GM19463 (cell line): ENCODE measurements around the gene PEBP1.
A peak's percentile ranks its signal among the peaks of the same experiment; 100 is the strongest.

Source experiments
- ATAC-seq: cut with Tn5 transposase; IDR thresholded peaks from one replicate; pipeline ENCODE4 v1.9.1; 2021; ENCODE audit warnings: mild to moderate bottlenecking, moderate library complexity; ENCODE audit not compliant: unreplicated experiment

The PEBP1 gene

DNA sequence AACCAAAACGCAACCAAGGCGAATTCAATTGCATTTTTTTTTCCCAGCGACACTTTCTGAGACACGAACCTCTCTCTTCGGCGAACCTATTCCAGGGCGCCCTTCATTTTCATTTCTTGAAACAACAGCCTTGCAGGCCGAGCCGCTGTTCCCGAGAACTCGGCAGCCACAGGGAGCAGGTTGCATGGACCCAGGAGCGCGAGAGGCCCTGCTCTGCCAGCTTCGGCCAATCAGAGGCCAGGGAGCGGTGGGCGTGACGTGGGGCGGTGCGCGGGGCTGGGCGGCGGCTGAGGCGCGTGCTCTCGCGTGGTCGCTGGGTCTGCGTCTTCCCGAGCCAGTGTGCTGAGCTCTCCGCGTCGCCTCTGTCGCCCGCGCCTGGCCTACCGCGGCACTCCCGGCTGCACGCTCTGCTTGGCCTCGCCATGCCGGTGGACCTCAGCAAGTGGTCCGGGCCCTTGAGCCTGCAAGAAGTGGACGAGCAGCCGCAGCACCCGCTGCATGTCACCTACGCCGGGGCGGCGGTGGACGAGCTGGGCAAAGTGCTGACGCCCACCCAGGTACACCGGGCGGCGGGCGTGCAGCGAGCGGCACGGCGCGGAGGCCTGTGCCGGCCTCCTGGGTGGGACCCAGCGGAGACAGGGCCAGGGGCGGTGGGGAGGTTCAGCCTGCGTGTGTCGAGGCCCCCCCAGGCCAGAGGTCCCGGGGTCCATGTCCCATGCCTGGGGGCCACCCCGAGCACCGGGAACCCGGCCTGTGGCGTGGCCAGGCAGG, at the start of gene PEBP1:
PEBP1 (plus strand) TSS at position 337 of the 771 bp plus-strand sequence; CDS start at position 423, 86 bp downstream.
- peak; percentile 97 for ATAC-seq

DNA sequence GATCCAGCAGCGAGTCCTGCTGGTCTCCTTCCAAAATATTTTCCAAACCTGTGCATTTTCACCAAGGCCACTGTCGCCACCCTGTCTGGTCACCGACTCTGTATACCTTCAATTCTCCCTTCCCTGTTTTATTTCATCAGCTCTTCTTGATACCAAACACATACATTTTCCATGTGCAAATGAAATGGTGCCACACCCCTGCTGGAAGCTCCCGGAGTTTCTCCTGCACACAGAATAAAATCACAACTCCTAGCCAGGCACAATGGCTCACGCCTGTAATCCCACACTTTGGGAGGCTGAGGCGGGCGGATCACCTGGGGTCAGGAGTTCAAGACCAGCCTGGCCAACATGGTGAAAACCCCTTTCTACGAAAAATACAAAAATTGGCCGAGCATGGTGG, 46.1 kb upstream of the PEBP1 start:
- ATAC-seq = no peak

DNA sequence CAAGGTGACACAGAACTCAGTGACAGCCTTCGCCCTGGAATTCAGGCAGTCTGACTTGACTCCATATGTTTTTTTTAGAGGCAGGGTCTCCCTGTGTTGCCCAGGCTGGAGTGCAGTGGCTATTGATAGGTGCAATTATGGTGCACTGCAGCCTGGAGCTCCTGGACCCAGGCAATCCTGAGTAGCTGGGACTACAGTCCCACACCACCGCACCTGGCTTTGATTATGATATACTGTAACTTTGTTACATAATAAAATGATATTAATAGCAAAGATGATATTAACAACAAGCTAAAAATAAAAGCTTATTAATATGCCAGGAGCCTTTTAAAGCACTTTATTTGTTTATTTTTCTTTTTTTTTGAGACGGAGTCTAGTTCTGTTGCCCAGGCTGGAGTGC, 41.9 kb upstream of the PEBP1 start:
- no peak for ATAC-seq

DNA sequence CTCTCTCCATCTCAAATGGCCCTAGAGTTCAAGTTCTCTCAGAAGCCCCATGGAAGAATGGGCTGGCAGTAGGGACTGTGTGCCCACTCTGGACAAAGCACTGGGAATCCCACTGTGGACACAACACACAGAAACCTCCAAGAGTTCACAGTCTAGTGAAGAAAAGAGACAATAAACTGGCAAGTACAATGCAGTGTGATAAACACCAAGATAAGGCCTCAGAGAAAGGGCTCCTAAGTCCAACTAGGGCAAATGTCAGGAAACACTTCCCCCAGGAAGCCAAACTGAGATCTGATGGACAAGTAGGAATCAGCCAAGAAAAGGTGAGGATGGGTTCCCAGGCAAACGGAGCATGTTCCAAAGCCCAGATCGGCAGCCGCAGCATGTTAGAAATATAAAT, 37.5 kb upstream of the PEBP1 start:
- ATAC-seq = no peak

DNA sequence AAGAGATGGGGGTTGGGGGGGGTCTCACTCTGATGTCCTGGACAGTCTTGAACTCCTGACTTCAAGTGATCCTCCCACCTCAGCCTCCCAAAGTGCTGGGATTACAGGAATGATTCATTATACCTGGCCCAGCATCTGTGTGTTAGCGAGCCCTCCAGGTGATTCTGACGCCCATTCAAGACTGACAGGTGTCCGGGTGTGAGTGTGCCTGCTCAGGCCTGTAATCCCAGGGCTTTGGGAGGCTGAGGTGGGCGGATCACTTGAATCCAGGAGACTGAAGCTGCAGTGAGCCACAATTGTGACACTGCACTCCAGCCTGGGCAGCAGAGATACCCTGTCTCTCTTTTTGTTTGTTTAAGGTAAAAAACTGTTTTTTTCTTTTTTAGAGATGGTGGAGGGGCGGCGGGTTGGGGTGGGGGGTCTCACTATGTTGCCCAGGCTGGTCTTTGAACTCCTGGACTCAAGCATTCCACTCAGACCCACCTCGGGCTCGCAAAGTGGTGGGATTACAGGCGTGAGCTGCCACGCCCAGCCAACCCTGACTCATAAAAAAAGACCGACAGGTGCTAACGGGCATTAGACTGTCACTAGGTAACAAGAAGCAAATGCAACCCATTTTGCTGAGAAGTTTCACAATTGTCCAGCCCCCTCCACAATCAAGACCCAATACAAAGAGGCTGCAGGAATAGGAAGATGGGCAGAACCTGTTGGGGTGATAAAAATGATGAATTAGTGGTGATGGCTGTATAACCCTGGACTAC, 36.8 kb upstream of the PEBP1 start:
- ATAC-seq = no peak

DNA sequence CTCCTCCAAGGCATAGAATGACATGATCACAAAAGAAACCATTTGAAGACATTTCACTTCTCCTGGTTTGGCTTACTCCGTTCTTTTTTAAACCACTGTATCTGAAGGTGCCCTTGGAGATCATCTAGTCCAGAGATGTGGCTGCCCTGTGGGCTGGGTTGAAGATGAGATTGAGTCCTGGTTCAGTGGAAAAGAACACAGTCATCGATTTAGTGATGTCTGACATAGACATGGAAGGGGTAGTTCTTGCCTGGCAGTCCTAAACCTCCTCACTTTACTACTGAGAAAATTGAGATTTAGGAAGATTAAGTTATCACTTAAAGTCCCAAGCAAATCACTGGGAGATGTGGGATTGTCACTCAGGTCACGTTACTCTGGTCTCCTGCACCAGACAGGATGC, 34.9 kb upstream of the PEBP1 start:
- ATAC-seq = no peak

DNA sequence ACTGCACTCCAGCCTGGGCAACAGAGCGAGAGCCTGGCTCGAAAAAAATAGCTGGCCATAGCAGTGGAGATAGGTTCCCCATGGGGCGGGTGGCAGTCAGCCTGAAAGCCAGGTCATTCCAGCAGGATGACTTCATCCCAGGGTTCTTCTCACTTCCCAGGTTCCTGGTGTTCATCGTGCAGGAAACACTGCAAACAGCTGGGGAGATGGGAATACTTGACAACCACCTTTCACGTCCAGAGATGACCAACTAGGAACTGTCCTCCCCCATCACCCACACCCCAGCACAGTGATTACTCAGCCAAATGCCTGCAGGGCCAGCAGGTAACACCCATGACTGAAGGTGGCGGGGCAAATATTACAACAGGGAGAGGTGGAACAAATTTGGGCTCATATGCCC, 33.9 kb upstream of the PEBP1 start:
- ATAC-seq = no peak

DNA sequence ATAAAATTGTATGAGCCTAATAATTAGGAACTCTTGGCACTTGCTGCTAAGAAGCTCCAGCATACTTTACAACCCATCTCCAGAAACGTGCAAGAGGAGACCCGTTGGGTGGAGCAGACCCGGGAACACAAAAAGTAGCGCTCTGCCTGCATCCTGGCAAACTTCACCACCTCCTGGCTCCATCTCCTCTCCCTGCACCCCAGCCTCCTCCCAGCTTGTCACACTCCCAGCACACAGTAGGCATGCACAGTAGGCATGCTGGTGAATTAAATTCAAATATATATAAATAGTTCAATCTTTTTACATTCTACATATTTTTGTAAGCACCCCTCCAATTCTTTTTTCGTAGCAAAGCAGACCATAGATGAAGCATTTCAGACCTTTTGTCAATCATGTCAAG, 33.3 kb upstream of the PEBP1 start:
- ATAC-seq = no peak

DNA sequence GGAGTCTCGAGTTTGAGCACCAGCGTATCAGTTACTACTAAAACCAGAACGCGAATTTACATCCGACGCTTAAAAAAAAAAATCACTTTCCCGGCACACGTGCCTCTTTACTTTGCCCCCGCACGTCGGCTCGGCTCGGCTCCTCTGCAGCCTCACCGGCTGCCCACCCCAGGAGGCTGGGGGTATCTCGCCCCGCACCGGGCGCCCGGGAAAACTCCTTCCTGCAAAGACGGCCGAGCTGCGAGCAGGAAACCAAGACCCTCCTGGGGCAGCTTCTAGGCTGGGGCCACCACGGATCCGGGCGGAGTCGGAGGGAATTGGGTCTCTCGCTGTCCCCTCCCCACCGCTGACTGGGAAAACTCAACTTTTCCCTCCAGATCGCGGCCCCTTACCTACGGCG, 32.7 kb upstream of the PEBP1 start:
- ATAC-seq = no peak

DNA sequence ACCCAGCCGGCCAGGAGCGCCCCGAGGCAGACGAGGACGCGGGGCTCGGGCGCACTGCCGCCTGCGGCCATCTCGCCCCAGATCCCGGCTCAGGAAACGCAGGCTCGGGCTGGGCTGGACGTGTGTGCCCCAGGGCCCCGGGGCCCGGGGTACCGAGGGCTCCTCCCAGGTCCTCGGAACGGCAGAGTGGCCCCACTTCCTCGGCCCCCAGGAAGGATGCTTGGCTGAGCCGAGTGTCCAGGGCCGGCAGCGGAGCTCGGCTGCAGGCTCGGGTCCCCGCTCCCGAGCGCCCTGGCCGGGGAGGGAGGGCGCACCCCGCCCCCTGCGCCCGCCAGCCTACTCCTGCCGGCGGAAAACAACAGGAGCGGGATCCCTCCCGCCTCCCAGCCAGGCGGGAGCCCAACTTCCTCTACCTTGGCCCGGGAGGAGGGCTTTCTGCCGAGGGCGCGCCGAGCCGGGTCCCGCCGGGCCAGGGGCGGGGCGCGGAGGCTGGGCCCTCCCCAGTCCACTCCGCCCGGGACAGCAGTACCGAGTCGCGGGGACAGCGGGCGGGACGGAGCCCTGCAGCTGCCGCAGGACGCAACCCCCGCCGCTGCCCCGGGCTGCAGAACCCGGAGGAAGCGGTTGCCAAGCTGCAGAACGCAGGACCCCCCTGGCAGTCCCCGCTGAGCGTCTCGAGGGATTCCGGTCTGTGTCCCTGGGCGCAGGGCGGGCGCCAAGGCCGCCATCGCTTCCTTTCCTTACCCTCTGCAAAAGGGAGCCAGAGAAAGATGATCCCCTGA, 32.1 kb upstream of the PEBP1 start, which contains the start of gene VSIG10:
VSIG10 (minus strand) TSS at position 411 of the 782 bp plus-strand sequence; CDS start at position 71, 340 bp downstream.
- no peak for ATAC-seq

DNA sequence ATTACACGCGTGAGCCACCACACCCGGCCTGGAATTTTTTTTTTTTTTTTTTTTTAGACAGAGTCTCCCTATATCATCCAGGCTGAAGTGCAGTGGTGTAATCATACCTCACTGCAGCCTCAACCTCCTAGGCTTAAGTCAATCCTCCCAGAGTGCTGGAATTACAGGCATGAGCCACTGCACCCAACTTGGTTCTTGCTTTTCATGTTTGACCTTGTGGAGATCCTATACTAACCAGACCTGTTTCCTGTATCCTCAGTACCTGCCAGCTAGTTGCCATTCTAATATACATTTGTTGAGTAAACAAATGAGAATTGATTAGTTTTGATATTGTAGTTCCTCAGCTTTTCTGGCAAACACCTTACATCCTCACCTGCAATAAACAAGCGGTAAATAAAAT, 28.9 kb upstream of the PEBP1 start:
- ATAC-seq = no peak

DNA sequence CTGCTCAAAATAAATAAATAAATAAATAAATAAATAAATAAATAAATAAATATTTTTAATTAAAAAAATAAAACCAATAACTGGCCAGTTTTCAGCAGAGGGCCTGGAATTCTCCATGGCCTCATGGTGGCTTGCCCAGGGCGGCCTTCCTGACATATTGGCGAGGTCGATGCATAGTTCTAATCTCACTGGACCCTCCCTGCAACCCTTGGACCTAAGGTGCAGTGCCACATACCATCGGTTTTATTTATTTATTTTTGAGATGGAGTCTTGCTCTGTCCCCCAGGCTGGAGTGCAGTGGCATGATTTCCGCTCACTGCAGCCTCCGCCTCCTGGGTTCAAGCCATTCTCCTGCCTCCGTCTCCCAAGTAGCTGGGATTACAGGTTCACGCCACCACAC, 28.2 kb upstream of the PEBP1 start:
- ATAC-seq = no peak

DNA sequence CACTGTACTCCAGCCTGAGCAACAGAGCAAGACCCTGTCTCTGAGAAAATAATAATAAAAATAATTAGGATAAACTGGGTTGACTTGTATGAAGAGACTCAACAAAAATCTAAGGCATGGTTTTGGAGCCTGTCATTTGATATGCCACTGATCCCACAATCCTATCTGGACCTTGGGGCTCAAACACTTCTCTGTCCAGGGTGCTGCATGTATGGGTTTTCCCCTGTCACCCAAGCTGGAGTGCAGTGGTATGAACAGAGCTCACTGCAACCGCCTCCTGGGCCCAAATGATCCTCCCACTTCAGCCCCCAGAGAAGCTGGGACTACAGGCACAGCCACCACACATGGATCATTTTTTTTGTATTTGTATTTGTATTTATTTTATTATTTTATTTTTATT, 26.8 kb upstream of the PEBP1 start:
- no peak for ATAC-seq

DNA sequence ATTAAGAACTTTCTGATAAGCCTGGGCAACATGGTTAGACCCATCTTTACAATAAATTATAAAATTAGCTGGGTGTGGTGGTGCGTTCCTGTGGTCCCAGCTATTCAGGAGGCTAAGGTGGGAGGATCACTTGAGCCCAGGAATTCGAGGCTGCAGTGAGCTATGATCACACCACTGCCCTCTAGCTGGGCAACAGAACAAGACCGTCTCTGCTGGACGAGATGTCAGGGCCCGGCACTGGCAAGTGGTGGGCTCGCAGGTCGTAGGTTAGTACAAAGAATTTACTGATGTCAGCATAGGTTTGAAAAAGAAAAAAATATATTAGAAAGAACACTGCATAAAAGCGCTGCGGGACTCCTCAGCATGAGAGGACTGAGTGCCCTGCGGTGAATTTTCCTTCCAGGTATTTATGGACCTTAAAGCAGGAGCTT, 16.5 kb upstream of the PEBP1 start:
- no peak for ATAC-seq

DNA sequence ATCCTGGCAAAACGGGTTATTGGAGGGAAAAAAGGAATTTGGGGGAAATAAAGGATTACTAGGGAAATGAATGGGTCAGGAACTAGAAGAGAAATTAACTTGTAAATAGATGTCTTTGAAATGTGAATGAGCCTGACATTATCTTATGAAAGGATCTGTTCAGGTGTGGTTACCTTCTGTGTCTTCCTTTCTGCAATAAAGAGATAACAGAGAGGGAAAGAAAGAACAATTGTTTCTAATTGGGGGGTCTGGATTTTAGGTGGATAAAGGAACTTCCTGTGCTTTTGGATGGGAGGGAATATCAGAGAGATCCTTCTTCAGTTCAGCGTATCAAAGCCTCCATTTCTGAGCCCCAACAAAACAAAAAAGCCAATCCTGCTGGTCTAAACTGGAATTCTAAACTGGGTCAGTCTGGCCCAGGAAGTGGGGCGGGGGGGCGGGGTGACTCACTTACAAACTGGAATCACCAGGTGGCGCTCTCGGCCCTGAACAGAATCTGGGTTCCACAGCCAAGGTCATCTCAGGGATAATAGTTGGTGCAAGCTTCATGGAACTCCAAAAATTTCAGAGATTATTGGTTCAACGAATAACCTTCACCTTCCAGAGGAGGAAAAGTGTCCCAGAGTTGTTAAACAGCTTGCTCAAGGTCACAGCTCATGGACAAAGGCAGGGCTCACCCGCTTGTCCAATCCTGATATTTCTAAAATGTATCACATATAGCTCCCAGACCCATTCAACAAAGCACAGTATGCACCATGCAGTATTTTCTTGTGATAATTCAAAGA, 15.2 kb upstream of the PEBP1 start:
- ATAC-seq = peak; percentile 68

DNA sequence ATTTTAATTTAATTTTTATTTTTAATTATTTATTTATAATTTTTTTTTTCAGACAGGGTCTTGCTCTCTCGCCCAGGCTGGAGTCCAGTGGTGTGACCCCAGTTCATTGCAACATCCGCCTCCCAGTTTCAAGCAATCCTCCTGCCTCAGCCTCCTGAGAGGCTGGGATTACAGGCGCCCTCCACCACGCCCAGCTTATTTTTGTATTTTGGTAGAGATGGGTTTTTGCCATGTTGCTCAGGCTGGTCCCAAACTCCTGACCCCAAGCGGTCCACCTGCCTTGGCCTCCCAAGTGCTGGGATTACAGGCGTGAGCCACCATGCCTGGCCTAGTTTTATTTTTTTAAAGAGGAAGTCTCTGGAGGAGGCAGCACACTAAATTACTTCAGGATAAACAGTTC, 13.7 kb upstream of the PEBP1 start:
- no peak for ATAC-seq

DNA sequence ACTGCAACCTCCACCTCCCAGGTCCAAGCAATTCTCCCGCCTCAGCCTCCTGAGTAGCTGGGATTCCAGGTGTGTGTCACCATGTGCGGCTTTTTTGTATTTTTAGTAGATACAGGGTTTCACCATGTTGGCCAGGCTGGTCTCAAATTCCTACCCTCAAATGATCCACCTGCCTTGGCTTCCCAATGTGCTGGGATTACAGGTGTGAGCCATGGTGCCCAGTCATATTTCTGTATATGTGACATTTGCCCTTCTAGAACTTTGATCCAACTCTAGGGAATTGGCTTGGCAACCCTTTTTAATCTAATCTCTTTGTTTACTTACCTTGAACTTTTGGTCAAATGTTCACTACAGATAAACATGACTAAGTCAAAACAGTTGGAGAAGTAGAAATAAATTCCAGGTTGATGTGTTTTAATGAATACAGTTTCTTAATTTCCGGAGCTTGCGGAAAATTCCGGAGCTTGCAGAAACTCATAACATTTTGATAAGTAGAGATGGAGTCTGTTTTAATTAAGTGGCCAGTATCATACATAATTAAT, 11.5 kb upstream of the PEBP1 start:
- ATAC-seq = no peak

DNA sequence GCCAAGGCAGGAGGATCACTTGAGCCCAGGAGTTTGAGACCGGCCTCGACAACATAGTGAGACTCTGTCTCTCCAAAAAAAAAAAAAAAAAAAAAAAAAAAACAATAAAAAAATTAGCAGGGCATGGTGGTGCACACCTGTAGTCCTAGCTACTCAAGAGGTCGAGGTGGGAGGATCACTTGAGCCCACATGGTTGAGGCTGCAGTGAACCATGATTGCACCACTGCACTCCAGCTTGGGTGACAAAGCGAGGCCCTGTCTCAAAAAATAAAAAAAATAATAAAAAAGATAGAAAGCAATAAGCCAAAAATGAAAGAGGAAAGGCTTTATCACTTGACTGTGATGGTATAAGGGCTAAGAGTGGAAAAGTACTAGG, 10.2 kb upstream of the PEBP1 start:
- no peak for ATAC-seq

DNA sequence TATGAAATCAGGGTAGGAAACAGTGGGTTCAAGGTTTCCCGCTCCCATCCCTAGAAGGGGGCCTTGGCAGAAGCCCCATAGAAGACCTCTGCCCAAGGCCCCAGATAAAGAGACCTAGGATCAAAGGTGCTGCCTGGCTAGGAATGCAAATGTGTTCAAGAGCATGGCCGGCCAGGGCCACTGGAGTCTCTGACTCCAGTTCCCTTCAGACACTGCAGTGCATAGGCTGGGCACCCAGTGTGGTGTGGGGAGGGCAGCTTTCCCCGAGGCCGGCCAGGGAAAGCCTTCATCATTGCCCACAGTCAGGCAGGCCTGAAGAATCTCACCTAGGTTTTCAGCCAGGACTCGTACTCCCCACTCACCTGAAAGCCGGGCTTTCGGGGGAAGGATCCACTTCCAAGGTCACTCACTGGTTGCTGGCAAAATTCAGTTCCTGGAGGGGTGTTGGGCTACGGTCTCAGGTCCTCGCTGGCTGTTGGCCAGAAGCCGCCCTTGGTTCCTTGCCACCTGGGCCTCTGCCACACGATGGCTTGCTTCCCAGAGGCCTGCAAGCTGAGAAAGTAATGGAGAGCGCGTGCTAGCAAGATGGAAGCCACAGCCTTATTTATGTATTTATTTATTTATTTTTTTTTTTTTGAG, 9.7 kb upstream of the PEBP1 start:
- no peak for ATAC-seq

DNA sequence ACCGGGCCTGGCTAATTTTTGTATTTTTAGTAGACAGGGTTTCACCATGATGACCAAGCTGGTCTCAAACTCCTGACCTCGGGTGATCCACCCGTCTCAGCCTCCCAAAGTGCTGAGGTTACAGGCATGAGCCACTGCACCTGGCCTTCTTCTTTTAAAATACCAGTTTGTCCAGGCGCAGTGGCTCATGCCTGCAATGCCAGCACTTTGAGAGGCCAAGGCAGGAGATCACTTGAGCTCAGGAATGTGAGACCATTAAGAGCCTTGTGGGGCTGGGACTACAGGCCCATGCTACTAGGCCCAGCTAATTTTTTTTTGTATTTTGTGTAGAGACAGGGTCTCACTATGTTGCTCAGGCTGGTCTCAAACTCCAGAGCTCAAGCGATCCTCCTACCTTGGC, 8.1 kb upstream of the PEBP1 start:
- ATAC-seq = no peak
